HG03460 (cell line): ENCODE measurements around the gene RABEP1.
"Not testable (repeated sequence)": the region's sequence is repeated elsewhere in the genome, so short reads cannot be mapped to it uniquely, and the experiment has no call there.

Experiments used
- ATAC-seq: cut with Tn5 transposase; IDR thresholded peaks from one replicate; pipeline ENCODE4 v1.9.1; 2021; ENCODE audit not compliant: unreplicated experiment

Gene RABEP1

GRCh38 chr17:5281814-5282641, at the start of gene RABEP1:
Gene RABEP1 (plus strand): TSS chr17:5282284. CDS start chr17:5282487, 203 bp downstream.
- no peak for ATAC-seq

- ATAC-seq: not testable (repeated sequence)
Measured at GRCh38 chr17:5233492-5233891, 48.6 kb upstream of the RABEP1 start.

- peak; percentile 66 for ATAC-seq
Measured at GRCh38 chr17:5234645-5235576, 47.2 kb upstream of the RABEP1 start, which contains the start of gene SCIMP. Gene SCIMP (minus strand): TSS chr17:5234860. CDS start chr17:5234755, 105 bp downstream.

GRCh38 chr17:5236938-5237540, 45.0 kb upstream of the RABEP1 start:
- ATAC-seq: no peak

GRCh38 chr17:5237541-5238016, 44.5 kb upstream of the RABEP1 start:
- no peak for ATAC-seq

GRCh38 chr17:5238333-5238732, 43.8 kb upstream of the RABEP1 start:
- ATAC-seq: no peak

GRCh38 chr17:5239769-5240168, 42.3 kb upstream of the RABEP1 start:
- not testable (repeated sequence) for ATAC-seq

GRCh38 chr17:5241861-5242671, 40.0 kb upstream of the RABEP1 start:
- ATAC-seq: peak; percentile 44

- ATAC-seq: no peak
Measured at GRCh38 chr17:5247621-5248020, 34.5 kb upstream of the RABEP1 start.

GRCh38 chr17:5248821-5249479, 33.1 kb upstream of the RABEP1 start:
- no peak for ATAC-seq

- ATAC-seq: no peak
Measured at GRCh38 chr17:5249615-5250014, 32.5 kb upstream of the RABEP1 start.

GRCh38 chr17:5254414-5254813, 27.7 kb upstream of the RABEP1 start:
- ATAC-seq: no peak

GRCh38 chr17:5254903-5255521, 27.1 kb upstream of the RABEP1 start:
- no peak for ATAC-seq

GRCh38 chr17:5257124-5257523, 25.0 kb upstream of the RABEP1 start:
- no peak for ATAC-seq

GRCh38 chr17:5260542-5260941, 21.5 kb upstream of the RABEP1 start:
- no peak for ATAC-seq

GRCh38 chr17:5262416-5262991, 19.6 kb upstream of the RABEP1 start:
- ATAC-seq: no peak

- ATAC-seq: no peak
Measured at GRCh38 chr17:5263441-5263840, 18.6 kb upstream of the RABEP1 start.

GRCh38 chr17:5264893-5265292, 17.2 kb upstream of the RABEP1 start:
- no peak for ATAC-seq
